Measurements from ENCODE around the gene PDP2.

DNA sequence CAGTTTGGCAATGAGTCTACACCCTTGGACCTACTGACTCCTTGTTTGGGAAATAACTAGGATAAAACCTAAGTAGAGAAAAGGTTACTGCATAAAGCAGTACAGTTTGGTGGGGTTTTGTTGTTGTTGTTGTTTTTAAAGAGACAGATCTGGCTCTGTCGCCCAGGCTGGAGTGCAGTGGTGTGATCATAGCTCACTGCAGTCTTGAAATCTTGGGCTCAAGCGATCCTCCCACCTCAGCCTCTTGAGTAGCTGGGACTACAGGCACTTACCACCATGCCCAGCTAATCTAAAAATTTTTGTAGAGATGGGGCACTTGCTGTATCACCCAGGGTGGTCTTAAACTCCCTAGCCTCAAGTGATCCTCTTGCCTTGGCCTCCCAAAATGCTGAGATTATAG lies 1.2 kb downstream of the PDP2 start:
- TF ChIP-seq, protein P1, sequence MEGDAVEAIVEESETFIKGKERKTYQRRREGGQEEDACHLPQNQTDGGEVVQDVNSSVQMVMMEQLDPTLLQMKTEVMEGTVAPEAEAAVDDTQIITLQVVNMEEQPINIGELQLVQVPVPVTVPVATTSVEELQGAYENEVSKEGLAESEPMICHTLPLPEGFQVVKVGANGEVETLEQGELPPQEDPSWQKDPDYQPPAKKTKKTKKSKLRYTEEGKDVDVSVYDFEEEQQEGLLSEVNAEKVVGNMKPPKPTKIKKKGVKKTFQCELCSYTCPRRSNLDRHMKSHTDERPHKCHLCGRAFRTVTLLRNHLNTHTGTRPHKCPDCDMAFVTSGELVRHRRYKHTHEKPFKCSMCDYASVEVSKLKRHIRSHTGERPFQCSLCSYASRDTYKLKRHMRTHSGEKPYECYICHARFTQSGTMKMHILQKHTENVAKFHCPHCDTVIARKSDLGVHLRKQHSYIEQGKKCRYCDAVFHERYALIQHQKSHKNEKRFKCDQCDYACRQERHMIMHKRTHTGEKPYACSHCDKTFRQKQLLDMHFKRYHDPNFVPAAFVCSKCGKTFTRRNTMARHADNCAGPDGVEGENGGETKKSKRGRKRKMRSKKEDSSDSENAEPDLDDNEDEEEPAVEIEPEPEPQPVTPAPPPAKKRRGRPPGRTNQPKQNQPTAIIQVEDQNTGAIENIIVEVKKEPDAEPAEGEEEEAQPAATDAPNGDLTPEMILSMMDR (conservative IDR thresholded peaks at IDR 0.05 in 1 of 2, IDR thresholded peaks at IDR 0.05 in 1 of 2; ENCODE audit: extremely low read depth in 1 of 2, insufficient read depth in 1 of 2, low read depth in 1 of 2, low read length in 2 of 2) = no peak
- no peak for TF ChIP-seq EZH2 (IDR thresholded peaks at IDR 0.05; ENCODE audit: borderline replicate concordance, low read length)
